Stomach (tissue), 9 donors: Measurements from ENCODE around the gene HTRA3. TPM values are rescaled to one million over a fixed set of nuclear protein-coding genes. Genes with fewer than 3 reads are reported as not detected.

Experiments used
- DNase-seq, 2 donors: peaks; one replicate each; pipeline versions ENCODE4 v3.0.0 to v3.0.0-alpha.2; 2013 to 2019
- H3K27ac ChIP-seq, 5 donors: fragments of 200-600 bp in 4 of 5; sonication (generic) in 4 of 5; one replicate each; pipeline ENCODE4 v1.5.1; 2013 to 2019; ENCODE audit warnings: mild to moderate bottlenecking in 1 of 5, moderate library complexity in 1 of 5
- H3K27me3 ChIP-seq, 3 donors: fragments of 200-600 bp; sonication (generic); one replicate each; pipeline ENCODE4 v1.5.1; 2017 to 2019; ENCODE audit warnings: mixed run types in 1 of 3
- H3K36me3 ChIP-seq, 4 donors: fragments of 200-600 bp; sonication (generic); 1 replicate in 3 of 4; 2 replicates in 1 of 4; pipeline ENCODE4 v1.5.1; 2016 to 2019
- H3K4me1 ChIP-seq, 4 donors: fragments of 200-600 bp; sonication (generic); one replicate each; pipeline ENCODE4 v1.5.1; 2016 to 2019
- H3K4me3 ChIP-seq, 4 donors: fragments of 200-600 bp; sonication (generic) in 3 of 4; one replicate each; pipeline ENCODE4 v1.5.1; 2016 to 2019; ENCODE audit warnings: mild to moderate bottlenecking in 1 of 4
- H3K9me3 ChIP-seq, 4 donors: fragments of 200-600 bp; sonication (generic); one replicate each; pipeline ENCODE4 v1.5.1; 2016 to 2019
- CTCF ChIP-seq, 7 experiments: fragments of 450-650 bp in 4 of 7; fragments of 200-600 bp in 3 of 7; sonication (generic) in 3 of 7; IDR thresholded peaks; one replicate each; pipeline ENCODE4 v1.5.1; 2016 to 2019; ENCODE audit warnings: antibody characterized with exemption in 7 of 7, control low read depth in 2 of 7, mild to moderate bottlenecking in 1 of 7
- EP300 ChIP-seq: sonication (generic); formaldehyde crosslinking; IDR thresholded peaks from one replicate; pipeline ENCODE4 v1.6.1; 2017; ENCODE audit warnings: antibody characterized with exemption
- POLR2A ChIP-seq, 4 donors: fragments of 450-650 bp; IDR thresholded peaks; one replicate each; pipeline ENCODE4 v1.6.1; 2016; ENCODE audit warnings: antibody characterized with exemption in 4 of 4, control low read depth in 2 of 4, mild to moderate bottlenecking in 1 of 4, moderate library complexity in 1 of 4
- POLR2AphosphoS5 ChIP-seq, 3 donors: sonication (generic); formaldehyde crosslinking; IDR thresholded peaks; one replicate each; pipeline ENCODE4 v1.6.1; 2016; ENCODE audit warnings: antibody characterized with exemption in 3 of 3
- whole genome bisulfite sequencing, 5 donors: extraction: QIAGEN DNeasy Blood & Tissue Kit in 3 of 5; methylation state at CpG; one replicate each; pipeline versions ENCODE4 v1.1.5 to v1.1.7; 2013 to 2018; 5-methylcytosine and 5-hydroxymethylcytosine counted together
- intact Hi-C: fragments of 100-400 bp; cut with DNase I; formaldehyde crosslinking; loops from one replicate; pipeline ENCODE4 v1.15.1; 2023; ENCODE audit warnings: low total_unique reads
- polyA plus RNA-seq, 3 donors: library from polyadenylated mRNA; stranded (reverse); fragments of 200-250 nt; gene quantifications; one replicate each; pipeline ENCODE4 v1.2.3, GENCODE V29; 2013
- total RNA-seq, 5 donors: library from RNA; depleted of rRNA; stranded (reverse); fragments of >200 nt; gene quantifications; one replicate each; pipeline versions ENCODE4 v1.1.0 to v1.2.3, GENCODE V29; 2014 to 2016
- donor health status: healthy with polysubstance abuse.
- donor health status: Bipolar disorder and iron deficiency.
- donor health status: healthy.

The HTRA3 gene
- total and polyA plus RNA-seq, 8 donors: 6.6 to 26.8 (median 15.9) TPM

GRCh38 chr4:8251110-8251883, 18.3 kb upstream of the HTRA3 start:
- no peaks in the 10 kb centered on the region for H3K36me3 ChIP-seq
- intact Hi-C loops: no loop called here
- WGBS, 5 donors: 84 to 91% (median 86%) methylated on average over 24 of the region's 24 CpGs
- H3K4me3 ChIP-seq: no peak overlapping the region
- no peak overlapping the region for H3K27ac ChIP-seq
- no peaks in the 10 kb centered on the region for H3K9me3 ChIP-seq
- DNase-seq: no peak
- H3K4me1 ChIP-seq: peaks cover 0 to 21% (median 10%) of the 10 kb centered on the region in 4 donors
- no peaks in the 10 kb centered on the region for H3K27me3 ChIP-seq
- no peak for TF ChIP-seq POLR2A (IDR thresholded peaks at IDR 0.05)
- TF ChIP-seq POLR2AphosphoS5 (IDR thresholded peaks at IDR 0.05): no peak
- TF ChIP-seq EP300: no peak

- no peak for TF ChIP-seq CTCF (IDR thresholded peaks at IDR 0.05)
- no peaks in the 10 kb centered on the region for H3K27me3 ChIP-seq
- H3K4me1 ChIP-seq: peaks cover 0 to 9% (median 2%) of the 10 kb centered on the region in 4 donors
- no peaks in the 10 kb centered on the region for H3K36me3 ChIP-seq
- 60 to 71% (median 62%) methylated on average over 23 of the region's 23 CpGs for WGBS, 5 donors
- no peak overlapping the region for H3K4me3 ChIP-seq
- no peak overlapping the region for H3K27ac ChIP-seq
- intact Hi-C loops: no loop called here
- DNase-seq: peak in 1 of 2 donors; percentile 58
- no peaks in the 10 kb centered on the region for H3K9me3 ChIP-seq
These were observed 17.0 kb upstream of the HTRA3 start for GRCh38 chr4:8252301-8253173.

- no peaks in the 10 kb centered on the region for H3K36me3 ChIP-seq
- H3K4me1 ChIP-seq: peaks cover 0 to 4% (median 0%) of the 10 kb centered on the region in 4 donors
- intact Hi-C loops: no loop called here
- no peak for DNase-seq
- TF ChIP-seq POLR2AphosphoS5 (IDR thresholded peaks at IDR 0.05) (no peak), EP300 (no peak), POLR2A (IDR thresholded peaks at IDR 0.05) (no peak), CTCF (IDR thresholded peaks at IDR 0.05) (no peak)
- H3K4me3 ChIP-seq: no peak overlapping the region
- 85 to 90% (median 86%) methylated on average over 6 of the region's 6 CpGs for WGBS, 5 donors
- no peaks in the 10 kb centered on the region for H3K27me3 ChIP-seq
- H3K9me3 ChIP-seq: no peaks in the 10 kb centered on the region
- H3K27ac ChIP-seq: no peak overlapping the region
These were observed 15.5 kb upstream of the HTRA3 start for GRCh38 chr4:8254076-8254475.

- Histone ChIP-seq H3K27me3 (no peaks in the 10 kb centered on the region), H3K27ac (no peak overlapping the region), H3K9me3 (no peaks in the 10 kb centered on the region), H3K36me3 (no peaks in the 10 kb centered on the region), H3K4me1 (peaks cover 0 to 6% (median 2%) of the 10 kb centered on the region in 4 donors), H3K4me3 (no peak overlapping the region)
- DNase-seq: peak in 1 of 2 donors; percentile 46
- intact Hi-C loops: no loop called here
- WGBS, 5 donors: 62 to 73% (median 66%) methylated on average over 14 of the region's 14 CpGs
- TF ChIP-seq EP300 (no peak), POLR2AphosphoS5 (IDR thresholded peaks at IDR 0.05) (no peak), CTCF (IDR thresholded peaks at IDR 0.05) (no peak), POLR2A (IDR thresholded peaks at IDR 0.05) (no peak)
These were observed 13.7 kb upstream of the HTRA3 start for GRCh38 chr4:8255698-8256441.
